Tibial nerve (tissue), 4 donors: ENCODE measurements around the gene GABRA4.

Source experiments
- CTCF ChIP-seq, 5 experiments: fragments of 200-600 bp in 3 of 5; fragments of 450-650 bp in 2 of 5; sonication (generic) in 3 of 5; IDR thresholded peaks; one replicate each; pipeline ENCODE4 v1.5.1; 2016 to 2019; ENCODE audit warnings: antibody characterized with exemption in 5 of 5, mild to moderate bottlenecking in 3 of 5, moderate library complexity in 2 of 5
- EP300 ChIP-seq, 2 donors: sonication (generic); formaldehyde crosslinking; IDR thresholded peaks; one replicate each; pipeline ENCODE4 v1.6.1; 2017; ENCODE audit warnings: antibody characterized with exemption in 2 of 2, mild to moderate bottlenecking in 1 of 2
- POLR2A ChIP-seq, 2 donors: fragments of 450-650 bp; IDR thresholded peaks; one replicate each; pipeline ENCODE4 v1.6.1; 2017; ENCODE audit warnings: antibody characterized with exemption in 2 of 2, mild to moderate bottlenecking in 2 of 2, moderate library complexity in 2 of 2

- no peak for TF ChIP-seq EP300 (IDR thresholded peaks at IDR 0.05)
- no peak for TF ChIP-seq CTCF (IDR thresholded peaks at IDR 0.05)
- no peak for TF ChIP-seq POLR2A (IDR thresholded peaks at IDR 0.05)
These were observed 7.0 kb upstream of the GABRA4 start for GRCh38 chr4:47000406-47000805.
